ENCODE data around the gene NIPAL3.

DNA sequence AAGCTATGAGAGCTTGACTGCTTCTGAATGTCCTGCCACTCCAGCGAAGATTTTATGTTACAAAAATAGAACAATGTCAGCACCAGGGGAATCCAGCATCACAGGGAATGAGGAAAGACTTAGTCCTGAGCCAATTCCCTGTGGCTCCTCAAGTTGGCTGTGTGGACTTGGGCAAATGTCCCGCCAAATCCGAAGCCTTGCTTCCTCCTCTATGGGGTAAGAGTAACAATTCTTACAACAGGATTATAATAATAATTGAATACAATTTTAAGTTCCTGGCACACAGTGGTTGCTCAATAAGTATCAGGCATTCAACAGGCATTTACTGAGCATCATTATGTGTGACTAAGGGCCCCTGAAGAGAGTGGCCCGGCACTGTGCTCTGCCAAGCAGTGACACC lies 46.4 kb upstream of the NIPAL3 start:
- TF ChIP-seq GATA3 (IDR thresholded peaks at IDR 0.05; ENCODE audit: low read depth, low read length) (no peak), GATA2 (IDR thresholded peaks at IDR 0.05; ENCODE audit: low read depth, low read length) (no peak)

Data from SH-SY5Y (cell line).